GM18861 (cell line): ENCODE measurements around the gene CGB3.

Experiments used
- ATAC-seq: cut with Tn5 transposase; IDR thresholded peaks from one replicate; pipeline ENCODE4 v1.9.1; 2021; ENCODE audit not compliant: unreplicated experiment

CGB3 gene

DNA sequence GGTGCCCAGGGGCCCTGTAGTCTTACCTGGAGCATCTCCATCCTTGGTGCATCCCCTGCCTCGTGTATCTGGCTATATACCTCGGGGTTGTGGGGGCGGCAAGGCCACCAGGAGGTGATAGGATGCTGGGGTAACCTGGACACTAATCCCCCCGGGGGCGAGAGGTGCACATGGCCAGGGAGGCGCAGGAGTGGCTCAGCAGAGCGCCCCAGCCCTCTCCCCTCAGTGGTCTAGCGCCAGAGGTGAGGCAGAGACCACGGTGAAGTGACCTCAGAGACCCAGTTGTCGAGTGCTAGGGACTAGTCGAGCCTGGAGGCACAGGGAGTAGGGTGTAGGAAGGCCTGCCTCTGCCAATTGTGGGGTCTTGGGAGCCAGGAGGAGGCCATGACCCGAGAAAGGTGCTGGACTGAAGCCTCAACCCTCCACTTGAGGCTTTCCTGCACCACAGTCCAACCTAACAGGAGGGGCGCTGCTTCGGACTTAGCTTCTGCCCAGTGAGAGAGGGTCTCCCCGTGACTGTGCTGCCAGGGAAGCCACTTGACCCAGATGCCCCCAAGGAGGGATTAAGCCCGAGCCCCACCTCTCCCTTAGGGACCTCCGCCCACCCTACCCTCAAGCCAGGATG is 7.0 kb downstream of the CGB3 start, which contains the start of gene LHB:
Gene LHB, minus strand, starts transcription at position 51 of the 625 bp plus-strand sequence. Its CDS starts 10 bp downstream, at position 41.
- no peak for ATAC-seq

DNA sequence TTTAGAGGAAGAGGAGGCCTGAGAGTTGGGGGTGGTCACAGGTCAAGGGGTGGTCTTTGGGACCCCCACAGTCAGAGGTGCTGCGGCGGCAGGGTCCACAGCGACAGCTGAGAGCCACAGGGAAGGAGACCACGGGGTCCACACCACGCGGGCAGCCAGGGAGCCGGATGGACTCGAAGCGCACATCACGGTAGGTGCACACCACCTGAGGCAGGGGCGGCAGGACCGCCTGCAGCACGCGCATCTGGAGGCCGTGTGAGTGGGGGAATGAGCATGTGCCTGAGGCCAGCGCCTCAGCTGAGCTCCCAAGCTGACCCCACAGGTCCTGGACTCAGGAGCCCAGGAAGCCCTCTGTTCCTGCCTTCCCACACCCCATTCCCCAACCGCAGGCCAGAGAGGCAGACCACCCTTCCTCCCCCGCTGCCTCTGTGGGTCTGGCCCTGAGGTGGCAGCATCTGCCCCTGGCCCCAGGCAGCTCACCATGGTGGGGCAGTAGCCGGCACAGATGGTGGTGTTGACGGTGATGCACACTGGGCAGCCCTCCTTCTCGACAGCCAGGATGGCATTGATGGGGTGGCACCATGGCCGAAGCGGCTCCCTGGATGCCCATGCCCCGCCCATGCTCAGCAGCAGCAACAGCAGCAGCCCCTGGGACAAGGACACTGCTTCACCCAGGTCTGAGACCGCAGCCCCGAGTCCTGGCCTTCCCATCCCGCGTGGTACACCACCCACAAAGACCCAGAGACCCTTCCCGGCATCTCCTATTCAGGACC is 7.9 kb downstream of the CGB3 start:
- ATAC-seq = no peak

DNA sequence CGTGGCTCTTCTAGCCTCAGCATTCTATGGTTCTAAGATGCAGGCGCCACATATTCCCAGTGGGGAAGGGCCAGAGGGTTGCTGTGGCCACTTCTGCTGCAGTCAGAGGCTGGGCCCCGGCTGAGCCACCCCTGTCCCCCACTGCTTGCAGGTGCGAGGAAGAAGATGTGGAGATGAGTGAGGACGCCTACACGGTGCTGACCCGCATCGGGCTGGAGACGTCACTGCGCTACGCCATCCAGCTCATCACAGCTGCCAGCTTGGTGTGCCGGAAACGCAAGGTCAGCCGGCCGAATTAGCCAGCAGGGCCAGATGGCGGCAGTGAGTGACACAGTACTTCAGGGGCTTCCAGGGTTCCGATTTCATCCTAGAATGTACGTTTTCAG is 9.3 kb downstream of the CGB3 start:
- ATAC-seq = no peak

DNA sequence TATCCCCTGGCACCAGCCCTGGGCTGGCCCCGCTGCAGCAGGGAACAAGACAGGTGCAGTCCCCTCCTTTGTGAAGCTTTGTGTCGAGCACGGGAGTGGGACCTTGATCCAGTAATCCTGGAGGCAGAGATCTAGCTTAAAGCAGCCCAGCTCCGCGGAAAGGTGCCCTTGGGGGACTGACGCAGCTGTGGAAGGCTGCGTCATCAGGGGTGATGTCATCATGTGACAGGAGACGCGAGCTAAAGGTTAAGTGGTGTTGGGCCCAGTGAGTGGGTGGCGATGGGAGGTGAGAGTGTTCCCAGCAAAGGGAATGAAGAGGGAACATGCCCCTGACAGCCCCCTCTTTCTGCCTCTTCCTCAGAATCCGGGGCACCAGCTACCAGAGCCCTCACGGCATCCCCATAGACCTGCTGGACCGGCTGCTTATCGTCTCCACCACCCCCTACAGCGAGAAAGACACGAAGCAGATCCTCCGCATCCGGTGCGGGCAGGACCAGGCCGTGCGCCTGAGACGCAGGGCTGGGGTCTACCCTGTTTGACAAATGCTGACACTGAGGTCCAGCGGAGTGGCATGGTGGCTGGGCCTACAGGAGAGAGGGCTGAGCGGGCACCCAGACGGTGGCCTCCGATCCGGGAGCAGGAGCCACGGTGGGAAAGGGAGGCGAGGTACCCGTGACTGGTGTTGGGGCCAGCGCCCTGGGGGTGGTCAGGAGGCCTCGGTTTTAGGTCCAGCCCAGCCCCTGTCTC is 9.8 kb downstream of the CGB3 start:
- no peak for ATAC-seq

DNA sequence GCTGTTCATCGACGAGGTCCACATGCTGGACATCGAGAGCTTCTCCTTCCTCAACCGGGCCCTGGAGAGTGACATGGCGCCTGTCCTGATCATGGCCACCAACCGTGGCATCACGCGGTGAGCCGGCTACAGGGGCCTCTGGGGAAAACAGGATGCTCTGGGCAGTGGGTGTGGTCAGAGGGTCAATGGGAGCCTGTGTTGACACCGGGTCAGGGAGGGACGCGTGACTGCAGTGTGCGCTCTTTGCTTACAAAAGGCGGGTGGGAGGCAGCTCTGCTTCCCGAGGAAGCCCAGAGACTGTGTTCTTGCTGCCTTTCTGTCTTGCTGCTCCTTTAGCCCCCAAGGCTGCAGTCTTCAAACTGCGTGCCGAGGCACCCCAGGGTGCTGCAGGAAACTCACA is 12.9 kb downstream of the CGB3 start:
- no peak for ATAC-seq

DNA sequence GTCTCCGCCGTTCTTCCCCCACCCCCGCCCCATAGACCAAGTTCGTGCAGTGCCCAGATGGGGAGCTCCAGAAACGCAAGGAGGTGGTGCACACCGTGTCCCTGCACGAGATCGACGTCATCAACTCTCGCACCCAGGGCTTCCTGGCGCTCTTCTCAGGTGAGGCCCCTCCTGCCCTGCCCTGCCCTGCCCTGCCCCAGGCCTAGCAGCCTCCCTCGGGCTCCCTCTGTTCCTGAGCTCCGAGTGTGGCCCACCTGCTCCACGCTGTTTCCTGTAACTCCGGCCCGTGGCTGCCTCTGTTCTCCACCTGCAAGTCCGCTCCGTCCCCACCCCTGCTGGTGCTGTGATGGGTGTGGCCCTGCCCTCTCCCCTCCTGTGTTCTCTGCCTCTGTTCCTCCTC is 13.7 kb downstream of the CGB3 start:
- ATAC-seq = no peak

DNA sequence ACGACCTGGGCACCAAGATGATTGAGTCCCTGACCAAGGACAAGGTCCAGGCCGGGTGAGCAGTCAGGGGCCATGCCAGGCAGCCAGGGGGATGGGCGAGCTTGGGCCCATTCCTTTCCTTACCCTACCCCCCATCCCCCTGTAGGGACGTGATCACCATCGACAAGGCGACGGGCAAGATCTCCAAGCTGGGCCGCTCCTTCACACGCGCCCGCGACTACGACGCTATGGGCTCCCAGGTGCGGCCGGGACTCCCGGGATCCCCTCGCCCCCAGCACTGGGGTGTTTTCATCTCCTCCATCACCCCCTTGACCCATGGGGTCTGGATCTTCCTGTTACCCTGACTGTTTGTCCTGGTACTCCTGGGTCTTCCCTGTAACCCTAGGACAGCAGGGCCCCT is 14.3 kb downstream of the CGB3 start:
- ATAC-seq = no peak

DNA sequence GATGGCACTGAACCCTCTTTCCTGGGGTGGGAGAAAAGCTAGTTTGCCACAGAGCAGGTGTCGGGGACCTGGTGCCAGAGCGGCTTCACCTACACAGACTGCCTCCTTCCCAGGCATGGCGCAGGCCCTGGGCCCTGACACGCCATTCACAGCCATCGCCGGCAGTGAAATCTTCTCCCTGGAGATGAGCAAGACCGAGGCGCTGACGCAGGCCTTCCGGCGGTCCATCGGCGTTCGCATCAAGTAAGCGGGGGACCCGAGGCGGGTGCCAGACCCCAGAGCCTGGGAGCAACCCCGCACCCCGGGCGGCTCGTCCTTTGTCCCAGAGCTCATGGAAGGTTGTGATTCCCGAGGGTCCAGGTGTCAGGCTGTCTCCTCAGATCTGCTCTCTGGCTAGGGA is 17.2 kb downstream of the CGB3 start:
- ATAC-seq = no peak

DNA sequence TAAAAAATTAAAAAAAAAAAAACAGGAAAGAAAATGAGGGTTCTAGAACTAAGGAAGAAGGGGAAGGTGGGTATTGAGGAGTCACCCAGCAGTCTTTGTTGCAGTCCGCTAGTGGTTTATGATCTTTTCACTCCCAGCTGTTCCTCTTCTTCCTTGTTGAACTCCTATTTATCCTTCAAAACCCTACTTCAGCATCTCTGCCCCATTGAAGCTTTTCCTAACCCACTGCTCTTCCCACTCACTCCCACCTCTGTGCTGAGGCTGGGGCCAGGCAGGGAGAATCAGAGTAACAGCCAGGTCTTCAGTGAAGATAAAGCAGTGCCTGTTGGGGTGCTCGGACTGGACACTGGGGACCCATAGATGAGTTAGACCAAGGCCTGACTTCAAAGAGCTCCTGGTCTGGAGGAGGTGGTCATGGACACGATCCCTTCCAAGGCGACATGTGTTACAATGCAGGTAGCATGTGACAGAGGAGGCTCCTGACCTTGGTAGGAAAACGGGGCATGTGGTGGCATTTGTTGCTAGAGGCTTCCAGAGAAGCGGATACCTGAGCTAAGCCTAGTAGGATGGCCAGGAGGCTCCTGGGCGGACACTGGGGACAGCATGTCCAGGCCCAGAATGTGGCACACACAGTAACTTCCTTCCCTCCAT is 19.0 kb downstream of the CGB3 start:
- ATAC-seq = no peak

DNA sequence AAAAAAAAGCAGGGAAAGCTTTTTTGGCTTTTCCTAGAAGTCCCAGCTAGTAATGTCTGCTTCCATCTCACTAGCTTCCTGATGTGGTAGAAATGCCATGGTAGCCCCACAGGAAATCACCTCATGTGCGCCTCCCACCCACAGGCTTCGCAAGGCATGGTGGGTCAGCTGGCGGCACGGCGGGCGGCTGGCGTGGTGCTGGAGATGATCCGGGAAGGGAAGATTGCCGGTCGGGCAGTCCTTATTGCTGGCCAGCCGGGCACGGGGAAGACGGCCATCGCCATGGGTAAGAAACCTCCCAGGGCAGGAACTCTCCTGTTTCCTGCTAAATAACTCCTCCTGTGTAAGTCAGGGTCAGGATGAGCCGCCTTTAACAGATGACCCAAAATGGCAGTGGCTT is 20.0 kb downstream of the CGB3 start:
- no peak for ATAC-seq

DNA sequence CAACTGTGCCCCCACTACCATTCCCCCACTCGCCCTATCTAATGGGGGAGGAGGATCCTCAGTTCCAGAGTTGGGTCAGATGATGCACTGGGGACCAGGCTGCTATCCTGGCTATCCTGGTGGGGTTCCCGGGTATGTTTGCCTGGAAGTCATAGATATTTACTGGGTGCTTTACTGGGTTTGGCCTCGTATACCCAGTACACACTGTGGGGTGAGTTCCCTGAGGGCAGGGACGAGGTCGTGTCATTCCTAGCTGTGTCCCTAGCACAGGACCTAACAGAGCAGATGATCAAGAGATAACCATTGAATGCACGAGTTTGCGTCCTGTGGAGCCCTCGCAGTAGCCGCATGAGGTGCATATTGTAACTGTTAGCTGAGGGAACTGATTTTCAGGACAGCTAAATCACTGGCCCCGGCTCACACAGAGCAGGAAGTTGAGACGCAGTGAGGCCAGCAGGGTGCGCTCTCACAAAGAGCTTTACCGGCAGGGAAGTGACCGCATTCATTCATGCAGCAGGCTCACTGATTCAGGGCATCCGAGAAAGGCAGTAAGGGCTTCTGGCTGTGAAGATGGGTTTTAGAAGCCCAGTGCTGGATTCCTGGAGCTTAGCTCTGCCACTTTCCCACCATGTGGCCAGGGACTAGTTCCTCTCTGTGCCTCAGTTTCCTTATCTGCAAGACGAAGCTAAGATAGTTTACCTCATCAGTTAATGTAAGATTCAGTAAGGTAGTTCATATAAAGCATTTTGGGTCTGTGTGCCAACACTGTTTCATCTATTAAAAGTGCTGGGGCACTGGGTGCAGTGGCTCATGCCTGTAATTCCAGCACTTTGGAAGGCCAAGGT is 24.4 kb downstream of the CGB3 start:
- no peak for ATAC-seq

DNA sequence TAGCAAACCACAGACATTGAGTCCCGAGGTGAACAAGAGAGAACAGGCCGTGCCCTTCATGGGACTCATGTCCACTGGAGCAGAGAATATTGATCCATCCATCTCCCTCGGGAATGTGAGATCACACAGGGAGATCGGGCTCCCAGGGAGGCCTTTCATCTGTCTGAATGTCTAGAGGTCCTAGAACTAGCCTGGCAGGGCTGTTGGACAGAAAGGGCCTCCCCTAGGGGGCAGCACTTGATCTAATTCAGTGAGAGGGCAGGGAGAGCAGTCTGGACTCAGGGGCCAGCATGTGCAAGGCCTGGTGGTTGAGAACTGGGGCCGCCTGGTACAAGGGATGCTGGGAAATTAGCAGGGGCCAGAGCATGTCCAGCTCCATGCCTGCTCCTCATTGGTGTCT is 26.2 kb downstream of the CGB3 start:
- no peak for ATAC-seq

DNA sequence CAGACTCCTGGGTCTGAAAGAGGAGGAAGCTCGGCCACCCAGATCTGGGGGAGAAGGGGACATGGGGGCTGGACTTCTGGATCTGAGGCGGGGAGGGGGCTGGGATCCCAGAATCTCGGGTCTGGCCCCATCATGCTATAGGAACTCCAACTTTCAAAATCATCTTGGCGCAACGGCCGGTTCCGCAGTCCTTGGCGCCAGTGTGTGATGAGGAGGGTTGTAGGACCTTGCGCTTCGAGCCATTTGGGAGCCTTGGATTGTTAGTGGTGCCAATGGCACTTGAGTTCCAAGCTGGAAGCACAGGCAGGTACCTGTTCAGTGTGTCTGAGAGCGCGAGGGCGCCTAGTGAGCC is 30.1 kb downstream of the CGB3 start:
- ATAC-seq = no peak

DNA sequence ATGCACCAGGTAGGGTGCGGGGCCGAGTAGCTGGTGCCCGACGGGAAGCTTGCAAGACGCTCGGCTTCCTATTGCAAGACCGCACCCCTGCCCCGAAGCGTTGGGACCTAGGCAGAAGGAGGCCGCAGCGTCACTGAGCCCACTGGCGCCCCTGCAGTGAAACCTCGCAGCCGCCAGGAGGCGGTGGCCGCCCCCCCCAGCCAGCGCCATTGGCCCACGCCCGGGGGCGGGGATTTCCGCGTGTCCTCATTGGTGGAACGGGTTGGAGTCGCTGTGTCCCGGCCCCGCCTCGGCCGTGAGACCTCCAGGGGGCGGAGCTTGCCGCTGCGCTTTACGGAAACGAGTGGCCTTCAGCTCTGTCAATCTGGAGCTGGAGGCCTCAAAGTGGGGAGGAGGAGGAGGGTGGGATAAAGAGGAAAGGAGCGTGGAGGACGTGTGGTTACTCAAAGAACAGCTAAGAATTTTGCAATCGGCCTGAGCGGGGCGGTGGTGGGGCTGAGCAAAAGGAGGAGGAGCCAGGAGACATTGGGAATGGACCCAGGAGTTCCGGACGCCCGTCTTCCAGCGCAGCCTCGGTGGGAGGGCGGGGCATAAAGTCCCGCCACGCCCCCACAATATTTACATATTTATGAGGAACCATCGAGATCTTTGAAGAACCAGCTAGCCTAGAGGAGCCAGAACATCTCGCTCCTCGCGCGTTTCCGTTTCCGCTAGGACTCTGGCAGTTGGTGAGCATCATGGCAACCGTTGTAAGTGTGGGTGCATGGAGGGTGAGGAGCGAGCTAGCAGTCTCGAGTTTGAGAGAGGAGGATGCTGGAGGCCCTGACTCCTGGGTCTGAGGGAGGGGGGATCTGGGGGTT is 30.7 kb downstream of the CGB3 start, which contains the start of the genes GYS1 and RUVBL2:
Gene GYS1, minus strand, starts transcription at position 135 of the 860 bp plus-strand sequence. CDS start 197 bp downstream, outside the sequence.
Gene RUVBL2, plus strand, starts transcription at position 713 of the 860 bp plus-strand sequence. Its CDS starts 25 bp downstream, at position 738.
- ATAC-seq = peak; percentile 83

DNA sequence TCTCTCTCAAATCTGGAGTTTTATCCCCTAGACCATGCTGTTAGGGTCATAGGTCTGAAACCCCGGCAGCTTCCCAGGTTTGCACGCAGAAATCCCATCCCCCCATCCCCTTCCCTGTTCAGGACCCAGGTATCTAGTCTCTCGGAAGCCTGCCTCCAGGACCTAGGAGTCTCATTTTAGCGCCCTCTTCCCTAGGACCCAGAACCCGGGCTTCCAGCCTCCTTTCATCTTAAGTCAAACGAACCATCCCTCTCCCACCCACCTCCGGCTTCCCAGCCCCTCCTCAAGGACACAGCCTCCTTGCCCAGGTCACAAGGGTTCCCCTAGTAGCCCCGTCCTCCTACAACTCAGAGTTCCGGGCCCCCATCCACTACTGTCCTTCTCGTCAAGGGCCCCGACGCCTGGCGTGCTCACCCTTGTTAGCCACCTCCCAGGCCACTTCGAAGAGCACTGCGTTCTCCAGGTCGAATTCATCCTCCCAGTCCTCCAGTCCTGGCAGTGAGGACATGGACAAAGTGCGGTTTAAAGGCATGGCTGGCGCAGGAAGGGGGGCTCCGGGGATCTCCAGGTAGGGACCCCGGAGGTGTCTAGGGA is 31.5 kb downstream of the CGB3 start:
- no peak for ATAC-seq

DNA sequence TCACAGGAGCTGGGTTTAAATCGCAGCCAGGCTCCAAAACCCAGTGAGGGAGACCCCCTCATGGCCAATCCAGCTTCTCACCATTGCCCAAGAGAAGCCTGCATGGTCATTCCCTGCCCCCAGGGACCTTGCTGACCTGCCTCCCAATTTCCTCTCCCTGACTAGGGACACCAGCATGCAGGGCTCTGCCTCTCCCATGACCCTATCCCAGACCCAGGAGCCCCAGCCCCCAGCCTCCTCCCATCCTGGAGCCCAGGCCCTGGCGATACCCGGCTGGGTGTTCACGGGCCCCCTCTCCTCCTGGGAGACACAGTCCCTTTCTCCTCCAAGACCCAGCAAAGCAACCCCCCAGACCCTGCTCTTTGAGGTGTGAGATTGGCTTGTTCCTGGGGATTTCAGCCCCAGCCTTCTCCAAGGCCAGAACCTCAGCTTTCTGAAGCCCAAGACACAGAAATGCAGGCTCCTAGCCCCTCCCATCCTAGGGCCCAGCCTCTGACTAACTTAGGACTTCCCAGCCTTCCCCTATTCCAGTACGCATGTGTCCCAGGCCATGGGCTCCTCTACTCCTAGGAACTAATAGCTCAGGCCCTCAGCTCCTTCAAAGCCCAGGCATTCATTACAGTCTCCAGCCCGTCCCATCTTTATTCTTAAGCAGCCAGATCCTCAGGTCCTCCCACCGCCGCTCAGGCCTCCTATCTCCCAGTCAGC is 32.1 kb downstream of the CGB3 start:
- ATAC-seq = no peak

DNA sequence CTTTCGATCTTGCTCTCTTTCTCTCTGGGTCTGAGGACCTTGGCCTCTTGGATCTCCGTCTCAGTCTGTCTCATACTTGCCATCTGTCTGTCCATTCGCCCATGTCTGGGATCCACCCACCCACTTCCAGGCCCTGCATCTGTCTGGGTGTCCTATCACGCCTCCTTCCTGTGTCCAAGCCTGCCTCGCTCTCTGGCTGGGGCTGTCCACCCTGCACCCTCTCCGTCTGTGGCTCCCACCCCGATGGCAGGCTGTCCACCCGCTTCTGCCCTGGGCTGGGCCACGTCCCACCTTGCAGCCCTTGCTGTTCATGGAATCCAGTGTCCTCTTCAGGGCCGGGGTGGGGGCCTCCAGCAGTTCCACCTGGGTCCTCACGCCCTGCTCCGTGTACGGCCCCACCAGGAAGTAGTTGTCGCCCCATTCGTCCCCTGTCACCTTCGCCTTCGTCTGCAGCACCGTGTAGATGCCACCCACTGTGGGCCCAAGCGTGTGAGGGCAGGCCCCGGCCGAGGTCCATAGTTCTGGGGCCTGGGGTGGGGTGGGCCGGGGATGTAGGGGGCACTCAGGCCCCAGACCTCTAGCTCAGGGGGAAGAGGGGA is 33.0 kb downstream of the CGB3 start:
- no peak for ATAC-seq

DNA sequence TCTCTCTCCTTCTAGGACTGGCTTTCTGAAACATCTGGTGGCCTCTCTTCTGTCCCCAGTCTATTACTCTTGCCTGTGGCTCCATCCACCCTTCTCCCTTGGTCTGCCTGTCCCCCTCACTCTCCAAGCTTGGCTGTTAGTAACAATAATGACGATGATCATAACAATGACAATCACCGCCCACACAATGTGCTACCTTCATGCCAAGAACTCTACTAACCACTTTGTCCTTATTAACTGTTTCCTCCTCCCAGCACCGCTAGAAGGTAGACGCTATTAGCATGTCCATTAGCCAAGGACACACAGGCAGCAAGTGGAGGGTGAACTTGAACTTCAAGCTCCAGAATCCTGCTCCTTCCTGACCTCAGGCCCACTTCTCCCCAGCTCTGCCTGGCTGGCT is 33.7 kb downstream of the CGB3 start:
- no peak for ATAC-seq
